Liver (tissue), 3 donors: ENCODE data around the gene LRRC23.

Experiments used
- EGR1 ChIP-seq, 2 donors: IDR thresholded peaks; 2 replicates each; pipeline ENCODE4 v1.6.1; 2016 to 2018; ENCODE audit warnings: antibody characterized with exemption in 2 of 2, low read depth in 2 of 2
- GABPA ChIP-seq, 2 donors: IDR thresholded peaks in 1 of 2; conservative IDR thresholded peaks in 1 of 2; 2 replicates each; pipeline ENCODE4 v1.6.1; 2016; ENCODE audit warnings: antibody characterized with exemption in 2 of 2, mild to moderate bottlenecking in 1 of 2, moderate library complexity in 1 of 2
- HNF4A ChIP-seq, 2 donors: conservative IDR thresholded peaks; 2 replicates each; pipeline ENCODE4 v1.6.1; 2016; ENCODE audit warnings: antibody characterized with exemption in 2 of 2, mild to moderate bottlenecking in 2 of 2
- JUND ChIP-seq, 2 donors: IDR thresholded peaks; 2 replicates each; pipeline ENCODE4 v1.6.1; 2016; ENCODE audit warnings: antibody characterized with exemption in 2 of 2
- RAD21 ChIP-seq, 2 donors: IDR thresholded peaks; 2 replicates each; pipeline ENCODE4 v1.6.1; 2016; ENCODE audit warnings: antibody characterized with exemption in 2 of 2, mild to moderate bottlenecking in 2 of 2
- RXRA ChIP-seq, 2 donors: IDR thresholded peaks; 2 replicates each; pipeline ENCODE4 v1.6.1; 2017 to 2018; ENCODE audit warnings: antibody characterized with exemption in 2 of 2, mild to moderate bottlenecking in 1 of 2
- TAF1 ChIP-seq: conservative IDR thresholded peaks from 2 replicates; pipeline ENCODE4 v1.6.1; 2016; ENCODE audit warnings: antibody characterized with exemption, mild to moderate bottlenecking
- YY1 ChIP-seq: IDR thresholded peaks from 2 replicates; pipeline ENCODE4 v1.6.1; 2016; ENCODE audit warnings: antibody characterized with exemption, mild to moderate bottlenecking
- TF ChIP-seq, protein P1 (sequence below): fragments of 150-350 bp; IDR thresholded peaks from 2 replicates; pipeline ENCODE4 v1.5.1; 2017; ENCODE audit warnings: improper control_type of control experiment, low read depth, low read length; ENCODE audit not compliant: missing input control
- TF ChIP-seq, protein P2 (sequence below): IDR thresholded peaks from 2 replicates; pipeline ENCODE4 v1.6.1; 2016; ENCODE audit warnings: antibody characterized with exemption, mild to moderate bottlenecking
- TF ChIP-seq, protein P3 (sequence below): IDR thresholded peaks from 2 replicates; pipeline ENCODE4 v1.6.1; 2016; ENCODE audit warnings: antibody characterized with exemption
- donor health status: healthy.
- donor health status: healthy.

DNA sequence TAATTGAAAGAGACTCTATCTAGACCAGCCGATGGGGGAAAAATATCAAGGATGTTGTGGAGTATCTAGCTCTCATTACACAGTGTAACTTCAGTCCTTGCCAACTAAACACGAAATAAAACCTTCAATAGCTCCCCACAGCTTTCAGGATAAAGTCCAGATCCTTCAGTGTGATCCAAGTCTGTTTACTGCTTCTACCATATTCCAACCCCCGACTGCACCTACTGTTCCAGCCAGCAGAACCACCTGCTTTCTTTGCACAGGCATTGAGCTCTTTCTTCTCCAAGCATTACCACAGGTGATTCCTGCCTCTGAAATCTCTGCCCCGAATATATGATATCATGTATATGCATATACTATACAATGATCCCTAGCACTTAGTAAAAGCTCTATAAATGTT is 2.2 kb upstream of the LRRC23 start:
- TF ChIP-seq, protein P1, sequence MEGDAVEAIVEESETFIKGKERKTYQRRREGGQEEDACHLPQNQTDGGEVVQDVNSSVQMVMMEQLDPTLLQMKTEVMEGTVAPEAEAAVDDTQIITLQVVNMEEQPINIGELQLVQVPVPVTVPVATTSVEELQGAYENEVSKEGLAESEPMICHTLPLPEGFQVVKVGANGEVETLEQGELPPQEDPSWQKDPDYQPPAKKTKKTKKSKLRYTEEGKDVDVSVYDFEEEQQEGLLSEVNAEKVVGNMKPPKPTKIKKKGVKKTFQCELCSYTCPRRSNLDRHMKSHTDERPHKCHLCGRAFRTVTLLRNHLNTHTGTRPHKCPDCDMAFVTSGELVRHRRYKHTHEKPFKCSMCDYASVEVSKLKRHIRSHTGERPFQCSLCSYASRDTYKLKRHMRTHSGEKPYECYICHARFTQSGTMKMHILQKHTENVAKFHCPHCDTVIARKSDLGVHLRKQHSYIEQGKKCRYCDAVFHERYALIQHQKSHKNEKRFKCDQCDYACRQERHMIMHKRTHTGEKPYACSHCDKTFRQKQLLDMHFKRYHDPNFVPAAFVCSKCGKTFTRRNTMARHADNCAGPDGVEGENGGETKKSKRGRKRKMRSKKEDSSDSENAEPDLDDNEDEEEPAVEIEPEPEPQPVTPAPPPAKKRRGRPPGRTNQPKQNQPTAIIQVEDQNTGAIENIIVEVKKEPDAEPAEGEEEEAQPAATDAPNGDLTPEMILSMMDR = no peak
- no peak for TF ChIP-seq TAF1
- no peak for TF ChIP-seq RAD21 (IDR thresholded peaks at IDR 0.05)
- TF ChIP-seq, protein P2, sequence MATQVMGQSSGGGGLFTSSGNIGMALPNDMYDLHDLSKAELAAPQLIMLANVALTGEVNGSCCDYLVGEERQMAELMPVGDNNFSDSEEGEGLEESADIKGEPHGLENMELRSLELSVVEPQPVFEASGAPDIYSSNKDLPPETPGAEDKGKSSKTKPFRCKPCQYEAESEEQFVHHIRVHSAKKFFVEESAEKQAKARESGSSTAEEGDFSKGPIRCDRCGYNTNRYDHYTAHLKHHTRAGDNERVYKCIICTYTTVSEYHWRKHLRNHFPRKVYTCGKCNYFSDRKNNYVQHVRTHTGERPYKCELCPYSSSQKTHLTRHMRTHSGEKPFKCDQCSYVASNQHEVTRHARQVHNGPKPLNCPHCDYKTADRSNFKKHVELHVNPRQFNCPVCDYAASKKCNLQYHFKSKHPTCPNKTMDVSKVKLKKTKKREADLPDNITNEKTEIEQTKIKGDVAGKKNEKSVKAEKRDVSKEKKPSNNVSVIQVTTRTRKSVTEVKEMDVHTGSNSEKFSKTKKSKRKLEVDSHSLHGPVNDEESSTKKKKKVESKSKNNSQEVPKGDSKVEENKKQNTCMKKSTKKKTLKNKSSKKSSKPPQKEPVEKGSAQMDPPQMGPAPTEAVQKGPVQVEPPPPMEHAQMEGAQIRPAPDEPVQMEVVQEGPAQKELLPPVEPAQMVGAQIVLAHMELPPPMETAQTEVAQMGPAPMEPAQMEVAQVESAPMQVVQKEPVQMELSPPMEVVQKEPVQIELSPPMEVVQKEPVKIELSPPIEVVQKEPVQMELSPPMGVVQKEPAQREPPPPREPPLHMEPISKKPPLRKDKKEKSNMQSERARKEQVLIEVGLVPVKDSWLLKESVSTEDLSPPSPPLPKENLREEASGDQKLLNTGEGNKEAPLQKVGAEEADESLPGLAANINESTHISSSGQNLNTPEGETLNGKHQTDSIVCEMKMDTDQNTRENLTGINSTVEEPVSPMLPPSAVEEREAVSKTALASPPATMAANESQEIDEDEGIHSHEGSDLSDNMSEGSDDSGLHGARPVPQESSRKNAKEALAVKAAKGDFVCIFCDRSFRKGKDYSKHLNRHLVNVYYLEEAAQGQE = no peak
- TF ChIP-seq YY1 = no peak
- no peak for TF ChIP-seq GABPA (IDR thresholded peaks at IDR 0.05 in 1 of 2, conservative IDR thresholded peaks at IDR 0.05 in 1 of 2)
- TF ChIP-seq EGR1 (IDR thresholded peaks at IDR 0.05; ENCODE audit: low read depth in 2 of 2) = no peak
- TF ChIP-seq JUND (IDR thresholded peaks at IDR 0.05) = no peak
- TF ChIP-seq, protein P3, sequence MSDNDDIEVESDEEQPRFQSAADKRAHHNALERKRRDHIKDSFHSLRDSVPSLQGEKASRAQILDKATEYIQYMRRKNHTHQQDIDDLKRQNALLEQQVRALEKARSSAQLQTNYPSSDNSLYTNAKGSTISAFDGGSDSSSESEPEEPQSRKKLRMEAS = no peak
- no peak for TF ChIP-seq RXRA (IDR thresholded peaks at IDR 0.05)
- no peak for TF ChIP-seq HNF4A (conservative IDR thresholded peaks at IDR 0.05)
